NCI-H2107 (cell line): ENCODE data around the gene SLC36A1.
"Not testable (repeated sequence)": the region's sequence is repeated elsewhere in the genome, so short reads cannot be mapped to it uniquely, and the experiment has no call there.

Source experiments
- DNase-seq: peaks from one replicate; lab custom pipeline; 2025; lab: John Stamatoyannopoulos, UW

SLC36A1 gene

DNA sequence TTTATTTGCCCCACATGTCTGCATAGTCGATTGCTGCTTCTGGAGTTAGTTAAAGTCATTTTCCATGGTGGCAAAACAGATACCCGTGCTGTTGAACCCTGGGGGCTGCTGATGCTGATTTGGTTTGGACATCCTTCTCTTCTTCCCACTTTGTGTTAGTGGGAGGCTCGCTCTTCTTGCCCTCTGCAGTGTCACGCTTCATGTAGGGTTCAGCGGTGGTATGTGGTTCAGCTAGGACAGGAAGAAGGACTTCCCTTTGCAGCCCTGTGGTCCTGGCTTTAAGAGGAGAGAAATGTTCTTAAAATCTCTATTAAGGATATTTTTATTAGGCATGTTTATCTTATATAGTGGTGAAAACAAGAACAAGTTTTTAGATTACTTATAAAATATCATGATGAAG, 36.2 kb downstream of the SLC36A1 start:
- no peak for DNase-seq

DNA sequence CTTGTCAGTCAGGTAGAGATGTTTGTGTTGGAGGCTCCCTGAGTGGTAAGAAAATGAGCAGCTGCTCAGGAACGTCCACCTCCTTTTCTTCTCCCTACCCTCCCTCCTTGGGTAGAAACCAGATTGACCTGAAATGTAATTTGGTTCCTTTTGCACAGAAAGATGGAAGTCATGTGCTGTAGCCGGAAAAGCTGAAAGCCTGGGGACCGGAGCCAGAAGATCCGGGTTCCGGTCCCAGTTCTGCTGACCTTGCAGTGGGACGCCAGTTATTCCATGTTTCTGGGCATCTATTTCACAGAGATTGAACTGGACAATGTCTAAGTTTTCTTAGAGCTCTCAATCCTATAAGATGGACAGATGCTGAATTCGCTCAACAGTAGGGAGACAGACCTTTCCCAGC, 40.1 kb downstream of the SLC36A1 start:
- DNase-seq = no peak

DNA sequence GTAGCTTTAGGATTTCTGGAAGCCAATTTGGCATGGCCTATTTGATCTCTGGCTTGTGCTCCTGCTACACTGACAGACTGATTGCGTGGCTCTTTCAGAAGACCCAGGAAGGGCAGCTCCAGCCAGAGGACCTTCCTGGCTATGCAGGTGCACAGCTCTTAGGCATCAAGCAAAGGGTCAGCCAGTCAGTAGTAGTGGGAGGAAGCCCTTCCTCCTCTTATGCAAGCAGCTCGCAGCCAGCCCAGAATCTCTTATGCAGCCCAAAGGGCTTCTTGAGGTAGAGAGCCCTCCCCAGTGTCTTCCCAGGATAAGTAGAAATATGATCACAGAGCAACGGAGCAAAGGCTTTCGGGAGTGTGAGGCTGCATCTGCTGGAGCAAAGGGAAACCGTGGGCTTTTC, 43.2 kb downstream of the SLC36A1 start:
- no peak for DNase-seq

DNA sequence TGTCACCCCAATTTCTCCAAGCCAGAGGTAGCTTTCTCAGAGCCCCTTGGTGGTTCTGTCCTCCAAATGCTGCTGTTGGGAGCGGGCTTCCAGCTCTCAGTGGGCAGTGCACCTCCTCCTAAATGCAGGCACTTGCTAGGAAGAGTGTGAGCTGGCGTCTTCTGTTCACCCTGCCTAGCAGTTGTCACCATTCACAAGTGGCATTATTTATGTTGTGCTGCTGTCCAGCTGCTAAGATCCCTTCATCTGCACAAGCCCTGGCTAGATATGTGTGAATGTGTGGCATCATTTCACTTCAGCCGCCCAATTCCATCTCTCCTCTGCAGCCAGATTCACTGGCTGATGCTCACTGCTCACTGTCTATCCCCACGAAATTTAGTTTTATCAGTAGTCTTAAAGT, 43.7 kb downstream of the SLC36A1 start:
- DNase-seq = no peak

DNA sequence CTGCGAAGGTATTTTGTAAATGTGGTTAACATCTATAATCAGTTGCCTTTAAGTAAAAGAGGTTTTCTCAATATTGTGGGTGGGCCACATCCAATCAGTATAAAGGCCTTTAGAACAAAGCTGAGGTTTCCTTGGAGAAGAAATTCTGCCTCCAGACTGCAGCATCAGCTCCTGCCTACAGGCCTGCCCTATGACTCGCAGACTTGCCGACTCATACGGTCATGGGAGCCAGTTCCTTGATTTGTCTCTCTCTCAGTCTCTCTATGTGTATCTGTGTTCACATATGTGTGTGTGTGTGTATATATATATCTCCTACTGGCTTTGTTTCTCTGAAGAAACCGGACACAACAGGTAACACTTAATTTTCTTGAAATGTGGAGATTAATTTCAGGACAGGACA, 45.3 kb downstream of the SLC36A1 start:
- no peak for DNase-seq

DNA sequence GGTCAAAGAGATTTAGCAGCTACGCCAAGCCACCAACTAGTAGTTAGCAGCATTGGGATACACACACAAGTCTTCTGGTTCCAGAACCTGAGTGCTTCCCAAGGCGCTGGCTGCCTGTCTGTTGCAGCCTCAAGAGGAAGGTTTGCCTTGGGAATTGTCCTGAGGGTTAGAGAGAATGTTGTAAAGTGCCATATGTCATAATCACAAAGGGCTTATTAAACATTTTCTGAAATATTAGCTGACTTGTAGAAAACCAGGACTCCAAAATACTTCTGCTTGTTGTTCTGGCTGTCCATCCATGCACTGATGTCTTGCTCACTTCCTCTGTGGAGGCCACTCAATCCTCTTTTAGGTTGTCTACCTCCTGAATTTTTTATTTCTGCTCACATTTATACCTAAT, 46.3 kb downstream of the SLC36A1 start:
- no peak for DNase-seq

DNA sequence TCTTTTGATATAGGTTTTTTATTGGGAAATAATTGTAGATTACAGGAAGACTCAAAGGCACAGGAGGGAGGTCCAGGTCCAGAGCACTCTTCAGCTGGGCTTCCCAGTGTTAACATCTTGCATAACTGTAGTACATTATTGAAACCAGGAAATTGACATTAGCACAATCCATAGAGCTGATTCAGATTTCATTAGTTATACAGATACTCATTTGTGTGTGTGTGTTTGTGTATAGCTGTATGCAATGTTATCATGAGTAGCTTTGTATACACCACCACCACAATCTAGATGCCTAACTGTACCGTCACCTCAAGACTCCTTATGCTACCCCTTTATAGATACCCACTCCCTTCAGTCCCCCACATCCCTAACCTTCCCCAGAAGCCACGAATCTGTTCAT, 47.9 kb downstream of the SLC36A1 start:
- DNase-seq = no peak

DNA sequence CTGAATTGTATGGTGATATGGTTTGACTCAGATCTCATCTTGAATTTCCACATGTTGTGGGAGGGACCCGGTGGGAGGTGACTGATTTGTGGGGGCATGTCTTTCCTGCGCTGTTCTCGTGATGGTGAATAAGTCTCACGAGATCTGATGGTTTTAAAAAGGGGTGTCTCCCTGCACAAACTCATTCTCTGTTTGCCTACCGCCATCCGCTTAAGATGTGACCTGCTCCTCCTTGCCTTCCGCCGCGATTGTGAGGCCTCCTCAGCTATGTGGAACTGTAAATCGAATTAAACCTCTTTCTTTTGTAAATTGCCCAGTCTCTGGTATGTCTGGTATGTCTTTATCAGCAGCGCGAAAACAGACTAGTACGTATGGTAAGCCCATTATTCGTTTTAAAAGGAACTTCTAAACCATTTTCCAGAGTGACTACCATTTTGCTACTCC, 48.7 kb downstream of the SLC36A1 start:
- no peak for DNase-seq

DNA sequence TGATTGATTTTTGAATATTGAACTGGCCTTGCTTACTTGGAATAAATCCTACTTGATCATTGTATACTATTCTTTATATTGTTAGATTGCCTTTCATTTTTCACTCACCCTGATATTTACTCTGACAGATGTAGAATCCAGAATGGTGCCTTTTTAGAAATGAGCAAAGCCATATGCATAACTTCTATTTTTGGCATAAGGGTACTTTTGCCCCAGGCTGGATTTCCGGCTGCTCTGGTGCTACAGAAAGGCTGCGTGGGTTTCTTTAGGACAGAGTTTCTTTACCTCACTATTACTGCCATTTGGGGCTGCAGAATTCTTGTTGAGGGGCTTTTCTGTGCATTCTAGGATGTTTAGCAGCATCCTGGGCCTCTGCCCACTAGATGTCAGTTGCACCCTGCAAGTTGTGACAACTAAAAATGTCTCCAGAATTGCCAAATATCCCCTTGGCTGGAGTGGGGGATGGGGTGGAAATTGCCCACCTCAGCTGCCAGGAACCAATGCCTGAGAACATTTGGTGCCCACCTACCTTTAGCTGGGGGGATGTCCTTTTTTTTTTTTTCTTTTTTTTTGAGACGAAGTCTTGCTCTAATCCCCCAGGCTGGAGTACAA, 50.1 kb downstream of the SLC36A1 start:
- DNase-seq = no peak

DNA sequence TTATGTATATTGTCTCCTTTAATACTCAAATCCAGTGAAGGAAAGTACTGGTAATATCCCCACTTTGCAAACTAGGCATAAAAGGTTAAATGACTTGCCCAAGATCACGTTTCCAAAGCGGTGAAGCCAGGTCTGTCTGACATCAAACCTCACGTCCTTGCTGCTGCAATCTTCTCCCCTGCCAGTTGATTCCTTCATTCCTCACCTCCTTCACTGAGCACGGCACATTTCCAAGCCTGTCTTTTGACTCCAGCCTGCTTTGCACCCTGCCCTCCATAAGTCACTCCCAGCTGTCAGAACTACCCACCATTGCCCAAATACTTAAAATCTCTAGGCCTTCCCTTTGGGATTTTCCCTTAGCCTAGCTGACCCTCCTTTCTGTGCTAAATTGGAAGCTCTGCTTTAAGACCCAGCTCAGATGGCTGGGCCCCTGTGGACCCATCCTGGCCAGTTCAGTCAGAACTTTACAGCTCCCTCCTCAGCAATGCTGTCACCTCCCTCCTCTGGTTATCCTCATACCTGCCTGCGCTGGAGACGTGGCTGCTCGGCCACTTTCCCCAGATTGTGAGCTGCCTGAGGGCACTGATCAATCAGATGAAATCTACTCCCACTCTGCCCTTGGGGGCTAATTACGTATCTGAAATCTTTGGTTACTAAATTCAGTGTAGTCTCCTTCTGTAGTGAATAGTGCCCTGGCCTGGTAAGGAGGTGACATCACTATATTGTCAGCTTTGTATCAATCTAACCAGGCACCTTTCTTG, 51.2 kb downstream of the SLC36A1 start:
- no peak for DNase-seq

DNA sequence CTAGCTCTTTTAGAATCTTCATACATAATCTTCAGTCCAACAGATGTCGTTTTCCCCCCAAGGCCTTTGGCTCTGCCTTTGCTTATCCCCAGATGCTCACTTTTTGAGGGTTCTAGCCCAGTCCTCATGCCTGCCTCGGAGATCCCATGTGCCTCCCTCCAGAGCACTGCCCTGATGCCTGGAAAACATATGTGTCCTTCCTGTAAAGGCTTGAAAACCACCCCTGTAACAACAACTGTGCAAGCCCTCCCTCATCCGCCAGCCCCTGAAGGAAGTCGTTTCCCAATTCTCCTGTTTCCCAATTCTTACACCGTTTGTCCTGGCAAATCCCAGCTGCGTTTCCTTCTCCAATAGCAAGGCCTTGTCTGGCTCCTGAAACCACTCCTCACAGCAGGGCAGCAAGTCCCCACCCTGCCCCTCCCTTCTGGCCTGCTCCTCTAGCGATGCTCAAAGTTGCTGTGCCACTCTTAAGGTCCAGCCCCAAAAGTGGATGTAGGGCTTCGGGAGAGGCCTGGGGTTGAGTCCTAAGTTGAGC, 52.2 kb downstream of the SLC36A1 start:
- DNase-seq = no peak

DNA sequence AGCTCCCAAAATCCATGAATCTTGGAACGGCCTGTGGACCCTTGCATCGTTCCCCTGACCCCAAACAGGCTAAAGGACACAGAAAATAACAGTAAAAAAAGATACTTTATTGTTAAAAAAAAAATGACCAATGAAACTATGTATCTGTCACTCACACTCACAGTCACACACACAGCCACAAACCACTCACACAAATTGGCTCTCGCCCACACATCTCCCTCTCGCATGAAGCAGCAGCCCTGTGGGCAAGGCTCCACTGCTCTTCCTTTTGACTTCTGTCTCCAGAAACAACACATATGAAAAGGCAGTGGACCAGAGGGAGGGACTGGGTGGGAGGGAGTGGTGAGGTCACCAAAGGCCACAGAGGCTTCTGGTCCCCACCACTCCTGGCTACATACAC, 56.6 kb downstream of the SLC36A1 start:
- no peak for DNase-seq

DNA sequence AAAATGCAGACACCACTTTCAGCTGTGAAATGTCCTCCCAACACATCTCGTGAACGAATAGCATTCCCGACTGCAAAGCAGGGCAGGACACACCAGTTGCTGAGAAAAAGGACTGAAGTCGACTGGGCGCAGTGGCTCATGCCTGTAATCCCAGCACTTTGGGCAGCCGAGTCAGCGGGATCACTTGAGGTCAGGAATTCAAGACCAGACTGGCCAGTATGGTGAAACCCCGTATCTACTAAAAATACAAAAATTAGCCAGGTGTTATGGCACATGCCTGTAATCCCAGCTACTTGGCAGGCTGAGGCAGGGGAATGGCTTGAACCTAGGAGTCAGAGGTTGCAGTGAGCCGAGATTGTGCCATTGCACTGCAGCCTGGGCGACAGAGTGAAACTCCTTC, 60.9 kb downstream of the SLC36A1 start:
- DNase-seq = not testable (repeated sequence)

DNA sequence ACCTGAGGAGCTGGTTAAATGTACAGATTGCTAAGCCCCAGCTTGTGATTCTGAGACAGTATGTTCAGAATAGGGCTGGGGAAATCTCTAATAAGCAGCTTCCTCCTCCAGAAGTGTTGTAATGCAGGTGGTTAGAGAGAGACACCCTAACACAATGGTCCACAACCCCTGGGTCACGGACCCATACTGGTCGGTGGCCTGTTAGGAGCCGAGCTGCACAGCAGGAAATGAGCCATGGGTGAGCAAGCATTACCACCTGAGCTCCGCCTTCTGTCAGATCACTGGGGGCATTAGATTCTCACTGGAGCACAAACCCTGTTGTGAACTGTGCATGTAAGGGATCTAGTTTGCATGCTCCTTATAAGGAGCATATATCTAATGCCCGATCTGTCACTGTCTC, 61.8 kb downstream of the SLC36A1 start:
- DNase-seq = no peak

DNA sequence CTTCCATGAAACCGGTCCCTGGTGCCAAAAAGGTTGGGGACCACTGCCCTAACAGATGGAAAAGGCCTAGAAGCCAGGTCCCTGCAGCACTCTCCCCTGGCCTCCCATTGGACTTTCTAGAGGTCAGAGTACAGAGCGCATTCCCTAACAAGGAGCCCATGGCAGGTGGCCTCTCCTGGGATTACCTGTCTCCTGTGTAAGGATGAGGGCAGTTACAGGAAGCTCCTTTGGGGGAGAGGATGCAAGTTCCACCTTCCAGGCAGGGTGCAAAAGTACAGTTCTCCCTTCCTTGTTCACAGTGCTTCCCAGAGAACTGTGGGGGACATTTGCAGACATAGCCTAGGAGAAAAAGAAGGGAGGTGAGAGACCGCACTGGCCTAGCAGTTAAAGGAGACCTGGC, 62.4 kb downstream of the SLC36A1 start:
- no peak for DNase-seq

DNA sequence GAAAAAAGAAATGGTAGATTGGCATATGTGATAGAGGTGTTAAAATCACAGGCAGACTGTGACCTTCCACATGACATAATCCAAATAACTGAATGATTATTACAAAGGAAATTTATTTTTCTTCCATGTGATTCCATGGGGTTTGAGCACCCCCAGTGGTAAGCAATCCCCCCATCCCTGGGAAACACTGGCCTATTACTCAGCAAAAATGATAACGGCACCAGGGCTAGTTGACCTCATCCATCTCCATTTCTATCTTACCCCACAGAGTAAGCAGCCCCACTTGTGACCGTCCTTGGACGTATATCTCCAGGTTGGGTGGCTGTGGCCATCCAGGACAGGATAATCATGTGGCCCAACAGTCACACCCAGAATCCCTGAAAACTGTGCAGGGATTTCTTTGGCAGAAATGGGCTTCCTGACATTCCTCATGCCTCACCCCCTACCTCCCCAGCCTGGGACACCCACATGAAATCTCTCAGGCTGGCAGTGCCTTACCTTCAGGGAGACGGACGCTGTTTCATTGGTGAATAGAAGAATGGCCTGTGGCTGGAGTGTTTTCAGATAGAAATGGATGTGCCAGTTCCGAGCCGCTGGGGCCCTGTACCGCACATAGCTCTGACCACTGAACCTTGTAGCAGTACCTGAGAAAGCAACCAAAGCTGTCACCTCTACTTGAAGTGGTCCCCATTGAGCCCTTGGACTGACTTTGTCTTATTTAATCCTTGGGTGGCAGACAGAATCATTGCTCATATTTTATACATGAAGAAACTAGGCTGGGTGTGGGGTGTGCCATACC, 69.9 kb downstream of the SLC36A1 start:
- DNase-seq = no peak

DNA sequence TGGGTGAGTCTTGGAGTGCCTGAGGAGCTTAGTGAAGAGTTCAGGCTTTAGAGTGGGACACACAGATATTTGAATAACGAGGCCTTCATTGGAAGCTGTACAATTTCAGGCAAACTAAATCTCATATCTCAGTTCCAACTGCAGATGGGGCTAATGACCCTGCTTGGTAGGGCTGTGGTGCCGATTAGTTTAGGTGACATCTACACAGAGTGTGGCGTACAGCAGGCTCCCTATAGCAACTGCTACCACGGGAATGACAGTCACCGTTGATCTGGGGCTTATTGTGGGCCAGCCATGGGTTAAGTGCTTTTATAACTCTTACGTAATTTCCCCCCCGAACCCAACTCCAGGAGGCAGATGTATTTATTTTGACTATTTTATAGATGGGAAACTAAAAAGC, 72.9 kb downstream of the SLC36A1 start:
- no peak for DNase-seq

DNA sequence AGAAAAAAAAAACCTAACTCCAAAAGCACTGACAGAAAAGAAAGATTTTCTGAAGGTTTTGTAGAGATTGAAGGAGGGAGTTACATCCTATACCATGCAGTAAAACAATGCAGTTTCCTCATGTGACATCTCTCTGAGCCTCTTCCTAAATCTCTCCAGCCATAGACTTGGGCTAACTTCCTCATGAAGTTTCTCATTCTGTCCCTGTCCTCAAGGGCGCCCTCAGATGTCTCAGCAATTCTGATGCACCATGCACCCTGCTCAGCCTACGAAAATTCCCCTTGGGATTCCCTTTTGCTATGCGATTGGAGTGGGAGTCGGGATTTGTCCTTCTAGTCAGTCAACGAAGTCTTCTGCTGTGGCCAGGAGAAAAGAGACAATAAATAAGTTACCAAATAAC, 74.8 kb downstream of the SLC36A1 start:
- DNase-seq = no peak

DNA sequence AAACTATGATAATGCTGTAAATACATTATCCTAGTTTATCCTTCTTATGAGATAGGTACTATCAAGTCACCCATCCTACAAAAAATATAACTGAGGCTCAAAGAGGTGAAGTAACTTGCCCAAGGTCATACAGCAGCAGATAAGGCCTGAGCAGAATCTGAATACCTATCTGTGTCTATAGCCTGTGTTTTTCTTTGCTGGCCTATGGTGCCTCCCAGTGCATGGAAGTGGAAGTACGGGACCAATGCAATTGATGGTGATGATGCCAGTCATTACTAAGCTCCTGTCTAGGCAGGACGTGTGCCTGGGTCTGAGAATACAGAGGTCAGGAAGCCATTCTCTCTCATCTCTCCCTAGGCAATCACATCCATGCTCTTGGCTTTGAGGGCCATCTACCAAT, 75.9 kb downstream of the SLC36A1 start:
- DNase-seq = no peak

DNA sequence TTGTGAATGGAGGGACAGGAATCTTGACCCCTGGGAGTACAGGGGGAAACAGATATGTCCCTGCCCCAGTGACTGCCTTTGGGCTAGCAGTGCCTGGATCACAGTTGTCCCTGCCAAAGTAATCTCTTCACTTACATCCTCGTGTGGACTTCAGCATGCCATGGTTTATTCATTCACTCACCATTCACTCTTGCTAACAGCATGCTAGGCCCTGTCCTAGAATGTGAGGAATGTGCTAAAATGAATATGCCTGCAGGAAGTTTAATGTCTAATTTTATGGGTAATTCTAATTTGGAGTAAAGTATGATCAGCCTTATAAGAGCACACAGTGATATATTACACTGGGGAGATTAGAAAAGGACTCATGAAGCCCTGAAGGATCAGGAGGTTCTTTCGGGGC, 80.8 kb downstream of the SLC36A1 start:
- DNase-seq = no peak

DNA sequence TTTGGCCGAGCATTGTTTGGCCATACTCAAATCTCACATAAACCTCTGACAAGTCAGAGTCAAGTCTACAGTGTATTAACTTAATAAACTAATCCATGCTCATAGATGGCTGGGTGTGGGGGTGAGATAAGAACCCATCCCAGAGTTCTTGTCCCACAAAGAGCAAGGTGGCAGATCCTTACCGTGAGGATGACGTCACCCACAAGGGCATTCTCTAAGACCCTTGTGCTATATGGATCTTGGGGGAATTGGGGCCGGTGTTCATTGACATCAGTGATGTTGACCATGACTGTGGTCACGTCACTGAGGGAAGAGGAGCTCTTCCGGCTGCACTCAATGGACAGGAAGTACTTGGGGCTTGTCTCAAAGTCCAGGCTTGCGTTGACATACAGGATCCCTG, 81.6 kb downstream of the SLC36A1 start:
- no peak for DNase-seq

DNA sequence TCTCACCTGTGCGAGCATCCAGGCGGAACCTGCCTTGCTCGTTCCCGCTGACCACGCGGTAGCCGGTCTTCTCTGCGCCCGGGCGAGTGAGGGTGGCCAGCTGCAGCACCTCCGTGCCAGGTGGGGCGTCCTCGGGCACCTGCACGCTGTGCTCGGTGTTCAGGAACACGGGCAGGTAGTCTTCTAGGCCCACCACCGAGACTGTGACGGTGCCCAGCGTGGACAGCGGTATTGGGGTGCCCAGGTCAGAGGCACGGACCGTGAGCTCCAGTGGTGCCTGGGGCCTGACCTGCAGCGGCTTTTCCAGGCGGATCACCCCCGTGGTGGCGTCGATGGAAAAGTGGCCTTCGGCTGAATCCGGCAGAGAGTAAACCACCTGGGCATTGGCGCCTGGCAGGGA, 84.2 kb downstream of the SLC36A1 start:
- DNase-seq = no peak

DNA sequence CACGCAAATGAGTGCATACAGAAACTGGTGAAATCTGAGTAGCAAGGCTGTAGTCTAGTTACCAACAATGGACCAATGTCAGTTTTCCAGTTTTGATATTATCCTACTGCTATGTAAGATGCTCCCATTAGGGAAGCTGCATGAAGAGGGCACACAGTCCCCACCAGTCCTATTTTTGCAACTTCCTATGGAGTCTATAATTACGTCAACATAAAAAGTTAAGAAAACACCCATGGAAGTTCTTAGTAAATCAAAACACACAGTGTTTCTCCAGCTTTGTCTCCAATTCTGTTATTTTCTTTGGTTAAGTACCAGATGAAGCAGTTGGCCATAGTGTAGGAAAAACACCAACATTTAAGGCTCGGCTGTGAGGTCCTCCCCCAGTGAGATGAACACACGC, 85.0 kb downstream of the SLC36A1 start:
- DNase-seq = no peak
